ENCODE data around the gene SORCS3. TPM values are rescaled to one million over a fixed set of nuclear protein-coding genes. Genes with fewer than 3 reads are reported as not detected.

SORCS3 gene
- polyA plus RNA-seq, 3 donors, result not detected

DNA sequence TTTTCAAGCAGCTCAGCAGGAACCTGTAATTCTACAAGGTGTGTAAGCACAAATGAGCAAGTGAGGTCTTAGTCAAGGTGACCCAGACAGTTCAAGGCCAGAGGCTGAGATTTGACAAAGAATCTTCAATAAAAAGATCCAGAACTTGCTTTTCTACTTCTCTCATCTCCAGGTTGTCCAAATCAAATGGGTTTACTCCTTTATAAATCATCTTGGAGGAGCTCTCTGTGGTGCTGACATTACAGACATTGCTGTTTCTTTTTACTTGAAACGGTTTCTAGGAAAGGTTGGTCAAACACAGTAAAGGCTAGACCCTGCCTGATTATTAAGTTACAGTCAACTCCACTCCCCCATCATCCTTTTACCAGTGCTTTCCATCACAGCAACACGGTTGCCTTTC lies 504.6 kb downstream of the SORCS3 start:
- no peak overlapping the region for H2AFZ ChIP-seq (ENCODE audit: insufficient read depth, low read depth, low read length, poor library complexity, severe bottlenecking)
- no peaks in the 10 kb centered on the region for H3K27me3 ChIP-seq (ENCODE audit: control insufficient read depth in 2 of 2, insufficient read depth in 2 of 2, low read length in 2 of 2)
- H4K20me1 ChIP-seq (ENCODE audit: insufficient read depth, low read length), result no peaks in the 10 kb centered on the region
- DNase-seq, result no peak
- H3K27ac Mint-ChIP-seq, result no peak overlapping the region
- 60% methylated on average over 1 of the region's 2 CpGs for whole genome bisulfite sequencing (ENCODE audit: insufficient coverage)
- no peak overlapping the region for H3K9ac ChIP-seq (ENCODE audit: insufficient read depth, low read length, poor library complexity, severe bottlenecking)
- H3K9me3 ChIP-seq (replicated peaks in 1 of 2; ENCODE audit: control insufficient read depth in 1 of 2, insufficient read depth in 1 of 2, low read length in 2 of 2), result no peaks in the 10 kb centered on the region
- no peaks in the 10 kb centered on the region for H3K4me1 ChIP-seq (ENCODE audit: control insufficient read depth in 1 of 2, insufficient read depth in 2 of 2, low read length in 2 of 2)
- no peaks in the 10 kb centered on the region for H3K36me3 Mint-ChIP-seq
- no peaks in the 10 kb centered on the region for H3K27me3 Mint-ChIP-seq (ENCODE audit: low read depth in 3 of 3)
- H3K4me2 ChIP-seq (replicated peaks; ENCODE audit: extremely low read depth, low read length, poor library complexity, severe bottlenecking), result no peak overlapping the region
- H3K36me3 ChIP-seq (replicated peaks in 1 of 2; ENCODE audit: control insufficient read depth in 1 of 2, insufficient read depth in 2 of 2, low read length in 2 of 2), result no peaks in the 10 kb centered on the region
- H3K4me3 Mint-ChIP-seq, result no peak overlapping the region
- peaks cover 0 to 2% (median 0%) of the 10 kb centered on the region in 7 donors for H3K9me3 Mint-ChIP-seq
- TF ChIP-seq, protein P1, sequence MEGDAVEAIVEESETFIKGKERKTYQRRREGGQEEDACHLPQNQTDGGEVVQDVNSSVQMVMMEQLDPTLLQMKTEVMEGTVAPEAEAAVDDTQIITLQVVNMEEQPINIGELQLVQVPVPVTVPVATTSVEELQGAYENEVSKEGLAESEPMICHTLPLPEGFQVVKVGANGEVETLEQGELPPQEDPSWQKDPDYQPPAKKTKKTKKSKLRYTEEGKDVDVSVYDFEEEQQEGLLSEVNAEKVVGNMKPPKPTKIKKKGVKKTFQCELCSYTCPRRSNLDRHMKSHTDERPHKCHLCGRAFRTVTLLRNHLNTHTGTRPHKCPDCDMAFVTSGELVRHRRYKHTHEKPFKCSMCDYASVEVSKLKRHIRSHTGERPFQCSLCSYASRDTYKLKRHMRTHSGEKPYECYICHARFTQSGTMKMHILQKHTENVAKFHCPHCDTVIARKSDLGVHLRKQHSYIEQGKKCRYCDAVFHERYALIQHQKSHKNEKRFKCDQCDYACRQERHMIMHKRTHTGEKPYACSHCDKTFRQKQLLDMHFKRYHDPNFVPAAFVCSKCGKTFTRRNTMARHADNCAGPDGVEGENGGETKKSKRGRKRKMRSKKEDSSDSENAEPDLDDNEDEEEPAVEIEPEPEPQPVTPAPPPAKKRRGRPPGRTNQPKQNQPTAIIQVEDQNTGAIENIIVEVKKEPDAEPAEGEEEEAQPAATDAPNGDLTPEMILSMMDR (IDR thresholded peaks at IDR 0.05), result no peak
- H3K27ac ChIP-seq (ENCODE audit: low read depth in 1 of 2, low read length in 2 of 2), result no peak overlapping the region
- intact Hi-C loops (cut with micrococcal nuclease), result no loop called here
- no peak overlapping the region for H3K4me3 ChIP-seq (replicated peaks in 1 of 3; ENCODE audit: low read depth in 2 of 3, low read length in 3 of 3)
- no peaks in the 10 kb centered on the region for H3K4me1 Mint-ChIP-seq
- no peaks in the 10 kb centered on the region for H3K79me2 ChIP-seq (ENCODE audit: insufficient read depth, low read length)

DNA sequence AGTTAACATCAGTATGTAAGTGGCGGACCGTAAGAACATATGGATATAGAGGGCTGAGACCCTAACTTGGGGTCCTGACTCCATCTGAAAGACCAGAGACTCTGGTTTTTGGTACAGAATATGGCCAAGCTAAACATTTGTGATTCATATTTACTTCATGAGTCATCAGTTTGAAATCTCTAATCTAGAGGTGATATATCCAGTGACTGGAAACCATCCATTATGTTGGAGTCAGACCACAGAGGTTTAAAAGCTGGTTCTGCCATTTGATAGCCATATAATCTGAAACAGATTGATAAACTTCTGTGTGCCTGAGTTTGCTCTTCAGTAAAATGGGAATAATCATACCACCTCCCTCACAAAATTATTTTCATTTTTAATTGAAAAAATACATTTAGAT lies 505.3 kb downstream of the SORCS3 start:
- no peaks in the 10 kb centered on the region for H3K36me3 Mint-ChIP-seq
- H3K4me1 Mint-ChIP-seq, result no peaks in the 10 kb centered on the region
- Histone ChIP-seq H3K4me2 (replicated peaks; ENCODE audit: extremely low read depth, low read length, poor library complexity, severe bottlenecking) (no peak overlapping the region), H2AFZ (ENCODE audit: insufficient read depth, low read depth, low read length, poor library complexity, severe bottlenecking) (no peak overlapping the region), H3K4me3 (replicated peaks in 1 of 3; ENCODE audit: low read depth in 2 of 3, low read length in 3 of 3) (no peak overlapping the region), H3K79me2 (ENCODE audit: insufficient read depth, low read length) (no peaks in the 10 kb centered on the region), H4K20me1 (ENCODE audit: insufficient read depth, low read length) (no peaks in the 10 kb centered on the region), H3K27ac (ENCODE audit: low read depth in 1 of 2, low read length in 2 of 2) (no peak overlapping the region), H3K27me3 (ENCODE audit: control insufficient read depth in 2 of 2, insufficient read depth in 2 of 2, low read length in 2 of 2) (no peaks in the 10 kb centered on the region), H3K36me3 (replicated peaks in 1 of 2; ENCODE audit: control insufficient read depth in 1 of 2, insufficient read depth in 2 of 2, low read length in 2 of 2) (no peaks in the 10 kb centered on the region), H3K4me1 (ENCODE audit: control insufficient read depth in 1 of 2, insufficient read depth in 2 of 2, low read length in 2 of 2) (no peaks in the 10 kb centered on the region), H3K9ac (ENCODE audit: insufficient read depth, low read length, poor library complexity, severe bottlenecking) (no peak overlapping the region), H3K9me3 (replicated peaks in 1 of 2; ENCODE audit: control insufficient read depth in 1 of 2, insufficient read depth in 1 of 2, low read length in 2 of 2) (no peaks in the 10 kb centered on the region)
- no peaks in the 10 kb centered on the region for H3K27me3 Mint-ChIP-seq (ENCODE audit: low read depth in 3 of 3)
- no peak overlapping the region for H3K4me3 Mint-ChIP-seq
- TF ChIP-seq, protein P1 (IDR thresholded peaks at IDR 0.05), result no peak
- 100% methylated on average over 2 of the region's 2 CpGs for WGBS (ENCODE audit: insufficient coverage)
- H3K27ac Mint-ChIP-seq, result no peak overlapping the region
- H3K9me3 Mint-ChIP-seq, result peaks cover 0 to 2% (median 0%) of the 10 kb centered on the region in 7 donors
- intact Hi-C loops (cut with micrococcal nuclease), result no loop called here
- no peak for DNase-seq
